BE2C (cell line): ENCODE results near the gene FBXO17.

Experiments
- DNase-seq: peaks from one replicate; pipeline ENCODE4 v3.0.0-alpha.2; 2020
- H3K27me3 ChIP-seq: fragments of 250-450 bp; sonication (Bioruptor Pico); 2 replicates; pipeline ENCODE4 v1.5.1; 2020; ENCODE audit warnings: mild to moderate bottlenecking
- H3K36me3 ChIP-seq: fragments of 250-450 bp; sonication (Bioruptor Pico); 2 replicates; pipeline ENCODE4 v1.5.1; 2020; ENCODE audit warnings: mild to moderate bottlenecking
- H3K4me1 ChIP-seq: fragments of 250-450 bp; sonication (Bioruptor Pico); 2 replicates; pipeline ENCODE4 v1.5.1; 2020
- H3K4me3 ChIP-seq: 2 replicates; pipeline ENCODE4 v1.5.1; 2011; ENCODE audit warnings: low read depth, low read length
- H3K9me3 ChIP-seq: fragments of 250-450 bp; sonication (Bioruptor Pico); 2 replicates; pipeline ENCODE4 v1.5.1; 2020
- TF ChIP-seq, protein P1 (sequence below): IDR thresholded peaks from 2 replicates; pipeline ENCODE4 v1.5.1; 2012; ENCODE audit warnings: mild to moderate bottlenecking, low read depth, low read length

FBXO17 gene

DNA sequence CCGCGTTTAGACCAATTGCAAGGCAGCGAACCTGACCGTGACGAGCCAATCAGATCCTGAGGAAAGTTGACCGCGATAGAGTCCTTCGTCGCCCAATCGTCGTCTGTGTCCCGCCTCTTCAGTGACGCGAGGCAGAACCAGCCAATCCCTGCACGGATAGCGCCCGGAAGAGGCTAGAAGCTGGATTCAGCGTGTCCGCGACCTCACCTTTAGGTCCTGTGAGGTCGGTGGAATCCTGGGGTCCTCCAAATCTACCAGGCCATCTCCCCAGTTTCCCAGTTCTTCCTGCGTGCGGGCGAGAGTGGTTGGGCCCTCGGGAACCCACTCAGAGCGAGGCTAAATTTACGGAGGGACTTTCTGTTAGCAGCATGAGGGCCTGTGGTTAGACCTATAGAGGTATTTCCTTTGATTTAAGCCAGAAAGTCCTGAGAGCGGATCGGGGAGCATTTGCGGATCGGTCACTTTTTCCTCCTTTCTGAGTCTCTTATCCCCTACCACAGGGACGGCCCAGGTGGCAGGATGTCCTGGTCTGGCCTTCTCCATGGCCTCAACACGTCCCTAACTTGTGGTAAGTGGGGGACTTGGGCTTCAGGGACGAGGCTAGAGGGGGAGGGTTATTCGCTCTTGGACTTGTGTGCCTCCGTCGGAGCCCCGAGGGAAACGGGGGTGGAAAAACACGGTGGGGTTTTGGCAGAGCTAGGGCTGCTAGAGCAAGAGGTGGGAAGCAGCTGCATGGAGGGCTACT lies 44.6 kb downstream of the FBXO17 start, which contains the start of gene MRPS12:
Gene MRPS12 (plus strand): TSS at position 169 of the 745 bp plus-strand sequence. CDS start 351 bp downstream, at position 520.
- H3K27me3 ChIP-seq = no peaks in the 10 kb centered on the region
- H3K4me3 ChIP-seq = peak within 1 kb of the TSS; percentile 98
- TF ChIP-seq, protein P1, sequence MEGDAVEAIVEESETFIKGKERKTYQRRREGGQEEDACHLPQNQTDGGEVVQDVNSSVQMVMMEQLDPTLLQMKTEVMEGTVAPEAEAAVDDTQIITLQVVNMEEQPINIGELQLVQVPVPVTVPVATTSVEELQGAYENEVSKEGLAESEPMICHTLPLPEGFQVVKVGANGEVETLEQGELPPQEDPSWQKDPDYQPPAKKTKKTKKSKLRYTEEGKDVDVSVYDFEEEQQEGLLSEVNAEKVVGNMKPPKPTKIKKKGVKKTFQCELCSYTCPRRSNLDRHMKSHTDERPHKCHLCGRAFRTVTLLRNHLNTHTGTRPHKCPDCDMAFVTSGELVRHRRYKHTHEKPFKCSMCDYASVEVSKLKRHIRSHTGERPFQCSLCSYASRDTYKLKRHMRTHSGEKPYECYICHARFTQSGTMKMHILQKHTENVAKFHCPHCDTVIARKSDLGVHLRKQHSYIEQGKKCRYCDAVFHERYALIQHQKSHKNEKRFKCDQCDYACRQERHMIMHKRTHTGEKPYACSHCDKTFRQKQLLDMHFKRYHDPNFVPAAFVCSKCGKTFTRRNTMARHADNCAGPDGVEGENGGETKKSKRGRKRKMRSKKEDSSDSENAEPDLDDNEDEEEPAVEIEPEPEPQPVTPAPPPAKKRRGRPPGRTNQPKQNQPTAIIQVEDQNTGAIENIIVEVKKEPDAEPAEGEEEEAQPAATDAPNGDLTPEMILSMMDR = no peak
- no peaks in the 10 kb centered on the region for H3K9me3 ChIP-seq
- no peaks in the 10 kb centered on the region for H3K4me1 ChIP-seq
- DNase-seq = peak; percentile 98
- H3K36me3 ChIP-seq = peaks cover 22% of the 10 kb centered on the region

DNA sequence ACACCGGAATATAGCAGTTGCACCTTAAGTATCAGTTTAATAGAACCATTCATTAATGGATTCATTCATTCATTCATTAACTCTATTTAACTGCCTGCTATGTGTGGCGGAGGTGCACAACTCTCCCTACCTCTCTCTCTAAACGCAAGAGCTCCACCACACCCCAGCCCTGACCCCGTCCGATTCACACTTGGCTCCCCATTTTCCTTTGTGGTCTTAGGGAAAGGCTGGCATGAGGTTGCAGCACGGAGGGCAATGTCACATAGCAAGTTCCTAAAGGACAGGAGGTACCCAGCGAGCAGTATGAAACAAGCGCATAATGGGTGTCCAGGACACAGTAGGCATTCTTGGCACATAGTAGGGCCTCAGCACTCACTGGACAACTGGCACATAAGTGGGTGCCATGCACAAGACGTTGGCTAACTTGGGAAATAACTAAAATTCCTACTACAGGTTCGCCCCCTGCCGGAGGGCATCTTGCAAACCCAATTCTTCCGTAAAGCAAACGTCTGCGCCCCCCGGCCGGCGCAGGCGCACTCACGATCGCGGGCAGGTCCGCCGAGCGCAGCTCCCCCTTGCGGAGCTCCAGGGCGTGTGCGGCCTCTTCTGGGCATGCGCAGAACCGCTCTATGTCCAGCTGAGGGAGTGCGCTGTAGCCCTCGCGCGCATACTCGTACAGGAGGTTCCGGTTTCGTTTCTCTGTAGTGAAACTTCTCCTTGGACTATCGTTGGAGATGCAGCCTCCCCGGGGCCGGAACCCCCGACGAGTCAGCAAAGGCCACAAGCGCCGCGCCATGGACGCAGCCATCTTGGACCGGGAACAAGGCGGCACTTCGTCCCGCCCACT lies 45.4 kb downstream of the FBXO17 start, which contains the start of gene SARS2:
Gene SARS2 (minus strand): TSS at position 835 of the 847 bp plus-strand sequence. CDS start 27 bp downstream, at position 808.
- Histone ChIP-seq H3K4me3 (peak within 1 kb of the TSS; percentile 98), H3K36me3 (peaks cover 30% of the 10 kb centered on the region), H3K9me3 (no peaks in the 10 kb centered on the region), H3K4me1 (no peaks in the 10 kb centered on the region), H3K27me3 (no peaks in the 10 kb centered on the region)
- TF ChIP-seq, protein P1 = peak; percentile 97
- DNase-seq = peak; percentile 92

DNA sequence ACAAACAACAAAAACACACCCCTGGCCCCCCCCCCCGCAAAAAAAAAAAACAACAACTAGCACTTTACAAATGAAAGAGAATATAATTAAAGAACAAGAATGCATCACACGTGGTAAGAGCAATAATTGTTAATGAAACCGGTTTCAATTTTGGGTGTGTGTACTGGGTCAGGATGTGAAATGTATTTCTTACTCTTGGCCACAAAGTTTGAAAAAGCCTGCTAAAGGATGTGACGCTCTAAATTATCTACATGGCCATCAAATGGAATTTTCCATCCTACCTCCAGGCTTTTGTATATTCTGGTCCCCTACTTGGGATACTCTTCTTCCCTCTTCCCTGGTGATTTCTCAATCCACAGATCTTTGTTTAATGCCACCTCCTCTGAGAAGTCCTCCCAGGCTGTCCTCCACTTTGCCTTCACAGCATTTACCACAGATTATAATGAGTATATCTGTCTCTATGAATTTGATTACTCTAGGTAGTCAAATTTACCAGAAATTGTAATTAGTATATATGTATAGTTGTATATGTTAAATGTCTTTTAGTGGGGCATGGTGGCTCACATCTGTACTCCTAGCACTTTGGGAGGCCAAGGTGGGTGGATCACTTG lies 47.0 kb downstream of the FBXO17 start:
- H3K4me1 ChIP-seq = no peaks in the 10 kb centered on the region
- TF ChIP-seq, protein P1 = no peak
- no peaks in the 10 kb centered on the region for H3K9me3 ChIP-seq
- peaks cover 42% of the 10 kb centered on the region for H3K36me3 ChIP-seq
- no peaks in the 10 kb centered on the region for H3K27me3 ChIP-seq
- DNase-seq = no peak
- no peak overlapping the region for H3K4me3 ChIP-seq

DNA sequence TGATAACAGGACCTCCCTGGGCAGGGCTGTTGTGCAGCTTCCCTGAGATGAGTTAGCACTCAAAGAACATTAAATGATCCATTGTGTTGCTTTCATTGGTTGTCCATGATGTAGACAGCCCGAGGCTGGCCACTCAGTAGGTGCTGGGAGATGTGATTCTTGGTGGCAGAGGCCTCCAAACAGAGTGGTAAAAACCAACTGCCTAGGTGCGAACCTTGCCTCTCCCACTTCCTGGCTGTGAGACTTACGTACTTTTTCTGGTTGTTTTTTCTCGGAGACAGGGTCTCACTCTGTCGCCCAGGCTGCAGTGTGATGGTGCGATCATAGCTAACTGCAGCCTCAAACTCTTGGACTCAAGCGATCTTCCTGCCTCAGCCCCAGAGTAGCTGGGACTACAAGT lies 51.2 kb downstream of the FBXO17 start:
- Histone ChIP-seq H3K4me3 (no peak overlapping the region), H3K4me1 (no peaks in the 10 kb centered on the region), H3K9me3 (no peaks in the 10 kb centered on the region), H3K27me3 (no peaks in the 10 kb centered on the region), H3K36me3 (peaks cover 39% of the 10 kb centered on the region)
- TF ChIP-seq, protein P1 = no peak
- DNase-seq = no peak

DNA sequence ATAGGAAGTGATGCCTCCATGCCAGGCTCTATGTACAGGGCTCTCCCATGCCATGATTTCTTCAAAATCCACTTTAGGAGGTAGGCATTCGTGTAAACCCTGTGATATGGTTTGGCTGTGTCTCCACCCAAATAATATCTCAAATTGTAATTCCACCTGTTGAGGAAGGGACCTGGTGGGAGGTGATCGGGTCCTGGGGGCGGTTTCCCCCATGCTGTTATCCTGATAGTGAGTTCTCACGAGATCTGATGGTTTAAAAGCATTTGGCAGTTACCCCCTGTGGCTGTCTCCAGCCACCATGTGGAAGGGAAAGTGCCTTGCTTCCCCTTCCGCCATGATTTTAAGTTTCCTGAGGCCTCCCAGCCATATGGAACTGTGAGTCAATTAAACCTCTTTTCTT lies 53.1 kb downstream of the FBXO17 start:
- DNase-seq = no peak
- Histone ChIP-seq H3K36me3 (peaks cover 39% of the 10 kb centered on the region), H3K4me3 (no peak overlapping the region), H3K9me3 (no peaks in the 10 kb centered on the region), H3K27me3 (no peaks in the 10 kb centered on the region), H3K4me1 (peaks cover 3% of the 10 kb centered on the region)
- TF ChIP-seq, protein P1 = no peak
